SW 1271 (cell line): ENCODE data around the gene LPIN3.

Source experiments
- DNase-seq, 2 experiments: peaks; one replicate each; lab custom pipeline; 2025; lab: John Stamatoyannopoulos, UW

The LPIN3 gene

GRCh38 chr20:41393705-41394066, 53.1 kb downstream of the LPIN3 start:
- no peak for DNase-seq

GRCh38 chr20:41394081-41394480, 53.5 kb downstream of the LPIN3 start:
- no peak for DNase-seq

- no peak for DNase-seq
Observed at GRCh38 chr20:41394931-41395666, 54.5 kb downstream of the LPIN3 start.

- no peak for DNase-seq
Observed at GRCh38 chr20:41395667-41396664, 55.3 kb downstream of the LPIN3 start.

- no peak for DNase-seq
Observed at GRCh38 chr20:41398408-41398807, 57.8 kb downstream of the LPIN3 start.

- DNase-seq = no peak
Observed at GRCh38 chr20:41403604-41404003, 63.0 kb downstream of the LPIN3 start.

- no peak for DNase-seq
Observed at GRCh38 chr20:41405436-41405835, 64.8 kb downstream of the LPIN3 start.

GRCh38 chr20:41406353-41406752, 65.7 kb downstream of the LPIN3 start:
- no peak for DNase-seq

- DNase-seq = no peak
Observed at GRCh38 chr20:41406896-41407444, 66.3 kb downstream of the LPIN3 start.

GRCh38 chr20:41407607-41408006, 67.0 kb downstream of the LPIN3 start:
- DNase-seq = no peak

- no peak for DNase-seq
Observed at GRCh38 chr20:41408156-41408794, 67.7 kb downstream of the LPIN3 start.

GRCh38 chr20:41408986-41409385, 68.4 kb downstream of the LPIN3 start:
- no peak for DNase-seq
